ENCODE results near the gene COPA.
"Not testable (repeated sequence)": the region's sequence is repeated elsewhere in the genome, so short reads cannot be mapped to it uniquely, and the experiment has no call there.

The COPA gene

DNA sequence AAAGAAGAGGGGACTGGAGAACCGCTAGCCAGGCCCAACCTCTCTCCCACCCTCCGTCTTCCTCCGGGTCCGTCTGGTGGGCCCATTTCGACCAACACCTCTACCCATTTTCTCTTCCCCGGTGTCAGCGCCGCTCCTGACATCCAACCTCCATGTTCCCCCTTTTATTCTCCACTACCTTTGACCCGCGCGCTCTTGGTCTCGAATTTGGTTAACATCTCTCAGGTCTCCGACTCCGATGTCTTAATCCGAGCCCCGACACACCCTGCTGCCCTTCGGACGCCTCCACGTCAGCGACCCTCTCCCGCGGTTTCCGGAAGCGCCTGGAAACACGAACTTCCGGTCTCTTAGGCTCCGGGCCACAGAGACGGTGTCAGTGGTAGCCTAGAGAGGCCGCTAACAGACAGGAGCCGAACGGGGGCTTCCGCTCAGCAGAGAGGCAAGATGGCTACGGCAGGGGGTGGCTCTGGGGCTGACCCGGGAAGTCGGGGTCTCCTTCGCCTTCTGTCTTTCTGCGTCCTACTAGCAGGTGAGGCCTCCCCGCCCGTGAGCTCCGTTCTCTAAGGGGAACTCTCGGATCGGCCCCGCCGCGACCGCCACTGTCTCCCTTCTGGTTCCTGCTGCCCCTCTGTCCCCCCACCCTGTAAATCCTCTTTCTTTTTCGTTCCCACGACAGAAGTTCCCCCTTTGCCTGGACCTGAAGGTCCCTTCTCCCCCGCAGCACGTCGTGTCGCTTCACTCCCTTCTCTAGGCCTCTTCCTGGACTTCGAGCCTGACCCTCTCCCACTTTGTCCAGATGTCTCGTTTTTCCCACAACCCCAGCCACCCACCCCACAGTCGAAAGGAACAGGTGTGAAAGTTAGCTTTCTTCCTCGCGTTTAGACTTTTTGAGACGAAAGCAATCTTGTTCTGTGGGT, at the start of gene COPA, which contains the start of gene NCSTN:
Gene COPA (minus strand): TSS at position 298 of the 917 bp plus-strand sequence. CDS start 80 bp downstream, at position 218.
Gene NCSTN (plus strand): TSS at position 431 of the 917 bp plus-strand sequence. CDS start 14 bp downstream, at position 445.
- peak; percentile 92 for DNase-seq (ENCODE audit: low spot score)

DNA sequence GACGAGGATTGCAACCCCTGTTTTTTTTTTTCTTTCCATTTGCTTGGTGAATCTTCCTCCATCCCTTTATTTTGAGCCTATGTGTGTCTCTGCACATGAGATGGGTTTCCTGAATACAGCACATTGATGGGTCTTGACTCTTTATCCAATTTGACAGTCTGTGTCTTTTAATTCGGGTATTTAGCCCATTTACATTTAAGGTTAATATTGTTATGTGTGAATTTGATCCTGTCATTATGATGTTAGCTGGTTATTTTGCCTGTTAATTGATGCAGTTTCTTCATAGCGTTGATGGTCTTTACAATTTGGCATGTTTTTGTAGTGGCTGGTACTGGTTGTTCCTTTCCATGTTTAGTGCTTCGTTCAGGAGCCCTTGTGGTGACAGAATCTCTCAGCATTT, 45.4 kb upstream of the COPA start:
- not testable (repeated sequence) for DNase-seq (ENCODE audit: low spot score)

DNA sequence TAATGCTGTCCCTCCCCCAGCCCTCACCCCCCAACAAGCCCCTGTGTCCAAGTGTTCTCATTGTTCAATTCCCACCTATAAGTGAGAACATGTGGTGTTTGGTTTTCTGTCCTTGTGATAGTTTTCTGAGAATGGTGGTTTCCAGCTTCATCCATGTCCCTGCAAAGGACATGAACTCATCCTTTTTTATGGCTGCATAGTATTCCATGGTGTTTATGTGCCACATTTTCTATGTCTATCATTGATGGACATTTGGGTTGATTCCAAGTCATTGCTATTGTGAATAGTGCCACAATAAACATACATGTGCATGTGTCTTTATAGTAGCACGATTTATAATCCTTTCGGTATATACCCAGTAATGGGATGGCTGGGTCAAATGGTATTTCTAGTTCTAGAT, 41.8 kb upstream of the COPA start:
- DNase-seq (ENCODE audit: low spot score) = not testable (repeated sequence)

DNA sequence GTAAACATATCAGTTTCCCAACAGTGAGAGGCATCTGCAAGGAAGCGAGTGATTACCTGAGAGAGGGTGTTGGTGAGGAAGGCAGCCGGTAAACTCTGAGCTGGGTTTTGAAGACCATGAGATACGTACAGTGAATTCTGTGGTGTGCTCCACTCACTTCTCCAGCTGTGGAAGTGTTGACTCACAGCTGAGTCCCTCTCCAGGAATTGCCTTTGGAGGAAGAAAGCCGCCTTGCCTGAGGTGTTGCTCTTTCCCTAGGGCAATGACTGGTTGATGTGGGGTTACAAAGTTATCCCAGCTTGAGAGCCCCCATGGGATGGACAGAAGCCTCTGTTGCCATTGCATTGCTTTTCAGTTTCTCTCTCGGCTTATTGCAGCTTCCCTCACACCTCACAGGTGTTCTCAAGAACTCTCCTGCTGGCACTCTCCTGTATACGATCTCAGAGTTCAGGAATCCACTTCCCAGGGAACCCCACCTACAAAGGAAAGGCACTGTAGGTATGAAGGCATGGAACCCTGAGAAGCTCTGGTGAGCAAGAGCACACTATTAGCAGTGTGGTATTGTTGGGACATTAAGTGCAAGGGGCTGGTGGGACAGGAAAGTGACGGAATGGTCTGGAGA, 34.6 kb upstream of the COPA start:
- DNase-seq (ENCODE audit: low spot score) = no peak

DNA sequence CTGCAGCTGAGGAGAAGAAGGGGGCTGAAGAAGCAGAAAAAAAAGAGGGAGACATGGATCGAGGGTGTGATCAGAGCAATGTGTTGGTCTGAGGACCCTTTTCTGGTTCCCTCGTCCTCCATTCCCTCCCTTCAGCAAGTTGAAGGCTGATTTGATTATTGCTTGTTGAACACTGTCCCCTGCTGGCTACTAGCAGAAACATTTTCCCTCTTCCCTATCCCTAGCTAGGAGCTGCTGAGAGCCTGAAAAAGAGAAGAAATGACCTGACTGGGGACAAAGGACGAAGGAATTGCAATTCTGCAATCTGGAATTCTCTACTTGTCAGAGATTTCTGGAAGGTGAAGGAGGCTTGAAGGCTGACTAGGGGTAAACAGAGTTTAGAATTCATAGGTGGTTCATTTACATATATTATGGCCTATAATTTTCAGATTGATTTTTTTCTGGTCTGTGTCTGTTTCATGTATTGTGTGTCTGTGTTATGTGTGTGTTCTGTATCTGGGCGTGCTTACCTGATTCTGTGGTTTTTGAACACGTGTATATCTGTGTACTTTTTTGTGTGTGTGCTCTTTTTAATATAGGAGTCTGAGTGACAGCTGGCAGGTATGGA, 33.6 kb upstream of the COPA start:
- peak; percentile 46 for DNase-seq (ENCODE audit: low spot score)

GRCh38 chr1:160375788-160376524, 32.9 kb upstream of the COPA start:
- DNase-seq (ENCODE audit: low spot score) = no peak

GRCh38 chr1:160374306-160375110, 31.5 kb upstream of the COPA start:
- no peak for DNase-seq (ENCODE audit: low spot score)

GRCh38 chr1:160373696-160374095, 30.6 kb upstream of the COPA start:
- DNase-seq (ENCODE audit: low spot score) = no peak

- DNase-seq (ENCODE audit: low spot score) = no peak
Observed at GRCh38 chr1:160371756-160372155, 28.7 kb upstream of the COPA start.

- no peak for DNase-seq (ENCODE audit: low spot score)
Observed at GRCh38 chr1:160371346-160371631, 28.2 kb upstream of the COPA start.

DNA sequence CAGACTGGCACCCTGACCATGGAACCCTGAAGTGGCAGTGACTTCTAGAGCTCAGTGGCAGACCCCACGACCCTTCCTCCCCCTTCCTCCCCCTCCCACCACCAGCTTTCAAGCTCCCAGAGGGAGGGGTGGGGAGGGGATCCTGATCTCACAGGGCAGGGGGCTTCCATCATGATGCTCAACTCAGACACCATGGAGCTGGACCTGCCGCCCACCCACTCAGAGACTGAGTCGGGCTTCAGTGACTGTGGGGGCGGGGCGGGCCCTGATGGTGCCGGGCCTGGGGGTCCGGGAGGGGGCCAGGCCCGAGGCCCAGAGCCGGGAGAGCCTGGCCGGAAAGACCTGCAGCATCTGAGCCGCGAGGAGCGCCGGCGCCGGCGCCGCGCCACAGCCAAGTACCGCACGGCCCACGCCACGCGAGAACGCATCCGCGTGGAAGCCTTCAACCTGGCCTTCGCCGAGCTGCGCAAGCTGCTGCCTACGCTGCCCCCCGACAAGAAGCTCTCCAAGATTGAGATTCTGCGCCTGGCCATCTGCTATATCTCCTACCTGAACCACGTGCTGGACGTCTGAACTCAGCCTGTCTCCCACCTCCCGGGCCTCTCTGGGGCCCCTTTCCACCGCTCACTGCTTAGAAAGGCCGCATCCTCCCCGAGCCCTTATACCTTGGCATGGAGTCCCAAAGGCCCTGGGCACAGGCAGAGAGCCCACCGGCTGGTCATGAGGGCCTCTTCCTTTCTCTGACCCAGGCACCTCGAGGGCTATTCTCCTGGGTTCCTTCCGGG, 27.7 kb upstream of the COPA start:
- DNase-seq (ENCODE audit: low spot score) = no peak

GRCh38 chr1:160369087-160369486, 26.0 kb upstream of the COPA start:
- DNase-seq (ENCODE audit: low spot score) = no peak

DNA sequence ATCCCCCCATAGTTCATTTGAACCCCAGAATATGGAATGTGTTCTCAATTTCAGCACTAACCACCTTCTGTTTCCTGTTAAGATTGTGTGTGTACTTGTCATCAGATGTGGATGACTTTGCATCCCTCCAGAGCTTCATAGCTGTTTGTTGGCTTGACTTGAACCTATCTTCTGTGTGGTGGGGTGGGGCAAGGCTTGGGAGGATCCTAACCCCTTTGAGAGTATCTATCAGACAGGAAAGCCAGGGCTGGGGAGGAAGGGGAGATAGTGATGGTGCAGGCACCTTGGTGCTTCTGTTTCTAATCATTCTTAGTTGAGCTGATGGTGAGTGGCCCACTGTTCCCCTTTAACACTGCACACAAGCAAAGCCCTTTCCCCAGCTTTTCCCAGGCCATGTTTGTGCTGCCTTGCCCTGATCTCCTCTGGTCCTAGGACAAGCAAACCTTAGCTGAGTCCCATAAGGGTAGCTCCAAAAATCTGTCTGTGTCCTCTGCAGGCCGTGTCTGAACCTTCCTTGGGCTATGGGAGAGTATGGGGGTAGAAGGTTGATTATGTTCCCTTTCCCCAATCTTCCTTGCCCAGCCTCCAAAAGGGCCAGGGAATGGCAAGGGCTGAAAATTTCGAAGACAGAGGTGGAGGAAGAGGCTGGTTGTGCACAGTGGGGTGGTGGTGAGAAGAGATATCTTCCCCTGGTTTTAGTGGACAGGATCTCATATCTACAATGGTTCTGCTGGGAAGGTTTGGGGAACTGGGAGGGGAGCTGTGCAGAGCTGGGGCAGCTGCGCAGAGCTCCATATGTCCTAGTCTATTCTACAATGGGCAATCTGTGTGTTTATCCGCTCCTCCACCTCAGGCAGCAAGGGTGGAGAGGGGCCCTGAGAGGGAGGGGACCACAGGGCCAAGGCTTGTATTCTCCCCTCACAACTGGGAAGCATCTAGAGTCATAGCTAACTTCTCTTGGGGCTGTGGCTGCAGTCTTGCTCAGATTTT, 25.2 kb upstream of the COPA start:
- no peak for DNase-seq (ENCODE audit: low spot score)

DNA sequence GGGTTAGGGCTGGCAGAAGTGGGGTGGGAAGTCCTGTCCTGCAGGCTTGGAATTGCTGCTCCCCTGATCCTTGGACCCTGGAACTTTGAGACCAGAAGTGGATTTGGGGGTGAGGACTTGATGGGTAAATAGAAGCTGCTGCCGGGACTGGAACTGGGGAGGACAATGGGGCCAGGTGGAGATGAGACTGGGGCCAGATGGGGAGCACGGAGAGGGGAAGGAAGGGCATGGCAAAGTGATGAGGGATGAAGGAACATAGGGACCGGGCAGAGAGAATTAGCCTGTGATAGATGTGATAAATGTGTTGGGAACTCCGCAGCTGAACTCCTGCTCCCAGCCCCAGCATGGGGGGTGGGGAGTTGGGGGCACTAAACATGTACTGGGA, 24.5 kb upstream of the COPA start:
- no peak for DNase-seq (ENCODE audit: low spot score)

- DNase-seq (ENCODE audit: low spot score) = no peak
Observed at GRCh38 chr1:160366731-160367515, 23.9 kb upstream of the COPA start, which contains the start of gene NHLH1. TSS of gene NHLH1 (plus strand) at chr1:160367071. CDS start at chr1:160370732, 3,661 bp downstream.

- DNase-seq (ENCODE audit: low spot score) = no peak
Observed at GRCh38 chr1:160365325-160365724, 22.3 kb upstream of the COPA start.

- DNase-seq (ENCODE audit: low spot score) = no peak
Observed at GRCh38 chr1:160363951-160364735, 21.1 kb upstream of the COPA start.

DNA sequence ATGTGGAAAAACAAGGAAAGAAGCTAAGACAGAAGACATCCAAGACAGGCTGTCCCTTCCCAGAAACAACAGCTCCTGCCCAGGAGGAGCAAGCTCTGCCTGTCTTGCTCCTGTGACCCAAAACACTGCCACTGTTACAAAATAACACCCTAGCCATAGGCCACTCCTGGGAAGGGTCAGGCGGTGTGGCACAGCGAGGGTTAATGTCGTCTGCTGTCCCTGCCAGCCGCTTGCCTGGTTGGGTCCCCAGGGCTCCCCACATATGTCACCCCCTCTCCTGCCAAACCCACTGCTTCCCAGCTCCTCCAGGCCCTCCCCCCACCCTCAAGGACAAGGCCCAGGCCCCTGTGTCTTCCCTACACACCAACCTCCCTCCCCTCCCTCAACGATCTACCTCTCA, 20.0 kb upstream of the COPA start:
- DNase-seq (ENCODE audit: low spot score) = no peak

All from CD4-positive, alpha-beta T cell treated with Interleukin-15 for 4 hours (primary cell).